ENCODE results near the gene NT5DC4.

NT5DC4 gene

DNA sequence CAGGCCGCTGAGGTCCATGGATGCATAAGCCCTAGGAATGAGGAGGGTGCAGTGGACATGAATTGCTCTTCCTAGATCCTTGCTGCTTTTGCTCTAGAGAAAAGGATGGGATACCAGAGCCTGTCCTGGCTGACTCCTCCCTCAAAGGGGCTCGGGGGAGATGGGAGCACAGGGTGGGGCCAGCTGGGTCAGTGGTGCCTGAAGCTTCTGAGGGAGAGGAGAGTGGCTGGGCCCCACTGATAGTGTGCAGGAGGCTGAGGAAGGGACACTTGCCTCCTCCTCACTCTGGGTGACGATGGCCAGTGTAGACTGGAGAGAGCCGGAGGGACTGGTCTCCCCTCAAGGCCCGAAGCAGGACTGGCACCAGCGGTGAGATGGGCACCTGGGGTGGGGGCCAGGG lies at the start of gene NT5DC4:
TSS of gene NT5DC4 (plus strand) at position 236 of the 400 bp plus-strand sequence. CDS start at position 296, 60 bp downstream.
- Mint-ChIP-seq H3K9me3 (no peaks in the 10 kb centered on the region), H3K4me1 (no peaks in the 10 kb centered on the region), H3K27ac (ENCODE audit: low read depth) (no peak within 1 kb of the TSS), H3K4me3 (no peak within 1 kb of the TSS), H3K36me3 (ENCODE audit: insufficient read depth) (no peaks in the 10 kb centered on the region), H3K27me3 (no peaks in the 10 kb centered on the region)
- DNase-seq (ENCODE audit: low spot score in 2 of 2) (no peak), ATAC-seq (replicated peaks; ENCODE audit: extremely low read depth, poor library complexity, severe bottlenecking) (no peak)

DNA sequence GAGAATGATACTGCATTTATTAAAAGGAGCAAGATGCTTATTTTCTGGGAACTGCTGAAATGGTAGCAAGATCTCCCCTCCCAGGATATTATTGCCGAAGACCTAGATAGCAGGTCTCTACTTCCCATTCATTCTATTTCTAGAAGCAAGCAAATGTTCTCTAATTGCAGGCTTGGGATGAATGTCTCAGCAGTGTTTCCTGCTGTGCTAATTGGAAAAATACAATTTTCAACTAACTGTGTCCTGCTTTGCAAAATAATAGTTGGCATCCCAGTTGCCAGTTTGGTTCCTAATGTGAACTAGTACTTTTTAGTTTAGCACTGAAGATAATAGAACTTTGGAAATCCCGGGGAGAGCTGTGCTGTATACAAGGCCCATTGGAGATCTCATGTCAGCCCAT lies 49.0 kb upstream of the NT5DC4 start:
- H3K27me3 Mint-ChIP-seq = no peaks in the 10 kb centered on the region
- H3K4me1 Mint-ChIP-seq = no peaks in the 10 kb centered on the region
- no peaks in the 10 kb centered on the region for H3K9me3 Mint-ChIP-seq
- no peak overlapping the region for H3K27ac Mint-ChIP-seq (ENCODE audit: low read depth)
- no peak overlapping the region for H3K4me3 Mint-ChIP-seq
- DNase-seq (ENCODE audit: low spot score in 2 of 2) (no peak), ATAC-seq (replicated peaks; ENCODE audit: extremely low read depth, poor library complexity, severe bottlenecking) (no peak)
- peaks cover 7% of the 10 kb centered on the region for H3K36me3 Mint-ChIP-seq (ENCODE audit: insufficient read depth)

DNA sequence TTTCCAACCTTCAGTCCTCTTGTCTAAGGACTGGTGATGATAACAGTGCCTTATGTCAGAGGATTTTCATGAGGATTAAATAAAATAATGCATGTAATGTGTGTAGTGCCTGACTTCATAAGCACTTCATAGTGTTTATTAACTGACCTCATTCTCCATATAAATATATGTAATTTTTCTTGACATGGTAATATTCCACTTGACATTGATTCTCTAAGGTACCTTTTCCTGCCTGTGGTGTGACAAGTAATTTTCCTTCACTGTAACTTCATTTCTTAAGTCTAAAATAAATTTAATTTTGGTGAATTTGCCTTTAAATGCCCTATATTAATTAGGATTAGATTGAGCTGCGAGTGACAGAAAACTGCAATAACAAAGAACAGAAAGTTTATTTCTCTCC lies 47.8 kb upstream of the NT5DC4 start:
- Mint-ChIP-seq H3K27me3 (no peaks in the 10 kb centered on the region), H3K9me3 (no peaks in the 10 kb centered on the region), H3K27ac (ENCODE audit: low read depth) (no peak overlapping the region), H3K36me3 (ENCODE audit: insufficient read depth) (peaks cover 3% of the 10 kb centered on the region), H3K4me1 (no peaks in the 10 kb centered on the region), H3K4me3 (no peak overlapping the region)
- DNase-seq (ENCODE audit: low spot score in 2 of 2) (no peak), ATAC-seq (replicated peaks; ENCODE audit: extremely low read depth, poor library complexity, severe bottlenecking) (no peak)

DNA sequence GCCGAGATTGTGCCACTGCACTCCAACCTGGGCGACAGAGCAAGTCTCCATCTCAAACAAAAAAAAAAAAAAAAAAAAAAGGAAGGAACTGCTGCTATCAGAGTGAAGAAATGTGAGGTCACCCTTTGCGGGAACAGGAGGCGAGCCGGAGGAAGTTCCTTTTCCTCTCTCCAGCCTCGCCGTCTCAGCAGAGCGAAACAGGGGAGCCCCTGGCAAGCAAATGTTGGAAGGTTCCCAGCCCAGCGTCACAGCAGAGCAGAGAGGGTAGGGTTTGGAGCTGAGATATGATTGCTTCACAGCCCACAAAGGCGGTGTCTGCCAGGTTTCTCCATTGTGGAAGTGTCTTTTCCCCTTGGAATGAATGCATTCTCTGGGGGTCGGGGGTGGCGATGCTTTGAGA lies 46.6 kb upstream of the NT5DC4 start:
- Mint-ChIP-seq H3K27me3 (no peaks in the 10 kb centered on the region), H3K27ac (ENCODE audit: low read depth) (no peak overlapping the region), H3K4me1 (no peaks in the 10 kb centered on the region), H3K36me3 (ENCODE audit: insufficient read depth) (peaks cover 3% of the 10 kb centered on the region), H3K4me3 (no peak overlapping the region), H3K9me3 (no peaks in the 10 kb centered on the region)
- DNase-seq (ENCODE audit: low spot score in 2 of 2) (no peak), ATAC-seq (replicated peaks; ENCODE audit: extremely low read depth, poor library complexity, severe bottlenecking) (no peak)

DNA sequence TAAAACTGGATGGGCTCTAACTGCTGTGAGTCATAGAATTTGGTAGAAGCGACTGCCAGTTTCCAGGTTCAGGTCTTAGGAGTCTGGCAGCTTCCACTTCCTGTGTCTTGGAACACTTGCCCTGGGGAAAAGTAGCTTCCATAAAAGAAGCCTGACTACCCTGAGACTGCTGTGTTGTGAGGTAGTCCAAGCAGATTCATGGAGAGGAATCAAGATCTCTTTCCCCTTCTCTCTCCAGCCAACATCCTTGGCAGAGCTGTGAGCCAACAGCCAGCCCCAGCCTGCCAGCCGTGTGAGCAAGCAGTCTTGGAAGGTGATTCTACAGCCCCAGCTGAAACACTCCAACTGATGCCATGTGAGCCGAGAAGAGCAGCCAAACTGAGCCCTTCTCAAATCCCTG lies 41.3 kb upstream of the NT5DC4 start:
- Mint-ChIP-seq H3K4me1 (peaks cover 8% of the 10 kb centered on the region), H3K9me3 (no peaks in the 10 kb centered on the region), H3K4me3 (no peak overlapping the region), H3K36me3 (ENCODE audit: insufficient read depth) (no peaks in the 10 kb centered on the region), H3K27me3 (no peaks in the 10 kb centered on the region), H3K27ac (ENCODE audit: low read depth) (no peak overlapping the region)
- DNase-seq (ENCODE audit: low spot score in 2 of 2) (no peak), ATAC-seq (replicated peaks; ENCODE audit: extremely low read depth, poor library complexity, severe bottlenecking) (no peak)

DNA sequence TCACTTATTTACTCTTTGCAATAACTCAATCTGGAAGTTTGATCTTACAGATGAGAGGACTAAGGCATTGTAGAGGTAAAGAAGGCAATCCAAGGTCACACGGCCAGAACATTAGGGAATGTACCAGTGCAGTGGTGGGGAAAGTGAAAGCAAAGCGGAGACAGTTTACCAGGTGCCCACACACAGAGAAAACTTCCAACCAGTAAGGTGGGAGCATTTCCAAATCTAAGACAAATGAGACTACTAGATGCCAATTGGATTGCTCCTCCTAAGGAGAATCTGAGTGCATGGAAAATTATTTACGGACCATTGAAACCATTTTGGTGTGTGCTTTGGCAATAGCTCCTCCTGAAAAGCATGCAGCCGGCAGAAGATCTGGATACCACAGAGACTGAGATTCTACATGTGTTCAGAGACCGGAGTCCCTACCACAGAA lies 40.1 kb upstream of the NT5DC4 start:
- H3K4me1 Mint-ChIP-seq = peaks cover 15% of the 10 kb centered on the region
- no peaks in the 10 kb centered on the region for H3K36me3 Mint-ChIP-seq (ENCODE audit: insufficient read depth)
- DNase-seq (ENCODE audit: low spot score in 2 of 2) (no peak), ATAC-seq (replicated peaks; ENCODE audit: extremely low read depth, poor library complexity, severe bottlenecking) (no peak)
- no peaks in the 10 kb centered on the region for H3K27me3 Mint-ChIP-seq
- H3K9me3 Mint-ChIP-seq = no peaks in the 10 kb centered on the region
- H3K27ac Mint-ChIP-seq (ENCODE audit: low read depth) = peak overlapping the region; percentile 44
- no peak overlapping the region for H3K4me3 Mint-ChIP-seq

DNA sequence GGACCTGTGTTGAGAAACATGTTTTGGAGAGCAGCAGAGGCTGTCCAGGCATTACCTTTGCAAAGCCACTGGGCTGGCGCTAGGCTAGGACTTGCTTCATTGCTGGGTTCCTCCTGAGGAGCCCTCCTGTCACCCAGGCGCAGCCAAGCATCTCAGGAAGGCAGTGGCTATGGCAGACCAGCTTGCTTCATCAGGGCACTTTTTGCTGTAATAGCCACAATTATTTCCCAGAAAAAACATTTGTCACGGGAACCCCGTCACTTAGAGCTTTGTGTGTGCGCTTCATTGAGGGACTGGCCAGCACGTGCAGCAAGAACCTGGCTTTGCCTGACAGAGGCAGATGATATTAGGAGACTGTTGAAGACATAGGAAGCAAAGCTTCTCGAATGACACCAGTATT lies 38.7 kb upstream of the NT5DC4 start:
- Mint-ChIP-seq H3K36me3 (ENCODE audit: insufficient read depth) (no peaks in the 10 kb centered on the region), H3K27me3 (no peaks in the 10 kb centered on the region), H3K27ac (ENCODE audit: low read depth) (no peak overlapping the region), H3K4me1 (peaks cover 15% of the 10 kb centered on the region), H3K4me3 (no peak overlapping the region), H3K9me3 (no peaks in the 10 kb centered on the region)
- DNase-seq (ENCODE audit: low spot score in 2 of 2) (no peak), ATAC-seq (replicated peaks; ENCODE audit: extremely low read depth, poor library complexity, severe bottlenecking) (no peak)

DNA sequence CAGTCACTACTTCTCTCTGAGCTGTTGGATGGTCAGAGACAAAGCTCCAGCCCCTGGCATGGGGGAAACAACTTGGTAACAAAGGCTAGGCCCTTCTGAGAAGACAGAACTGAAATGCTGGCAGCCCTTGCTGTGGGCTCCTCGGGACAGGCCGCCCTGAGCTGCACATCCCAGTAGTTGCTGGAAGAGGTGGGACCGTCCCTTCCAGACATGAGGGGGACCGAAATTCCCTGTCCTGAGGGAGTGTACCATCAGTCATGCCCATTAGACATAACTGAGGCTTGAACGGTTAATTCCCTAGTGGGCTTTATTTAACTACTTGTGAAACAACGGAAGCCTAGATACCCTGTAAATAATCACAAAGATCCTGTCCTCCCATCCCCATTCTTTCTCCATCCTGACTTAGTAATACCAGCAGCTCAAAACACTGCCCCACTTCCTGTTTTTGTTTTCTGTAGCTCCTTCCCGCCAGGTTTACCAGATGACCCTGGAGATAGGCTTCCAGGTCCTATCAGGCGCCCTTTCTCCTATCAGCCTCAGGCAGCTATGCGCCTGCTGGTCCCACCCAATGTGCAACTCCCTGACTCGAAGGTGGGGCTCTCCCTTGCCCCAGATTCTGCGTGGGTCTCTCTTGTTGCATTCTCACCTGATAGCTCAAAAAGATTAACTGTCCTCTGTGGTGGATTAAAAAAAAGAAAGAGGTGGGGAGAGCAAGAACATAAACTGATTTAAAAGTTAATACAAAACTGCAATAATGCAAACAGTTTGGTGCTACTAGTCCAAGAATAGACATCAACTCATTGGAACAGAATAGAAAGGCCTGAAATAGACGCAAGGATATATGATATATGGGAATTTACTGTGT lies 37.0 kb upstream of the NT5DC4 start:
- Mint-ChIP-seq H3K4me1 (peaks cover 15% of the 10 kb centered on the region), H3K4me3 (no peak overlapping the region)

DNA sequence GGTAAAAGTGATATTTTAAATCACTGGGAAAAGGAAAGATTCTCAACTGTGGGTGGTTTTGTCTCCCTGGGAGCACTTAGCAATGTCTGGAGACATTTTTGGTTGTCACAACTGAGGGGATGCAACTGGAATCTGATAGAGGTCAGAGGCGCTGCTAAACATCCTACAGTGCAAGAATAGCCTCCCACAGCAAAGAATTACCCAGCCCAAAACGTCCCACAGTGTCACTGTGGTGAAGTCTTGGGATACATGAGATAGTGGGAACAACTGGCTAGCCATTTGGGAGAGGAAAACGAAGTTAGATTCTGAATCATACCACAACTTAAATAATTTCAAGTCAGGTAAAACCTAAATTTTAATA lies 36.4 kb upstream of the NT5DC4 start:
- Mint-ChIP-seq H3K9me3 (no peaks in the 10 kb centered on the region), H3K36me3 (ENCODE audit: insufficient read depth) (no peaks in the 10 kb centered on the region), H3K27me3 (no peaks in the 10 kb centered on the region), H3K4me1 (peaks cover 15% of the 10 kb centered on the region), H3K27ac (ENCODE audit: low read depth) (no peak overlapping the region), H3K4me3 (no peak overlapping the region)
- DNase-seq (ENCODE audit: low spot score in 2 of 2) = no peak
- ATAC-seq (replicated peaks; ENCODE audit: extremely low read depth, poor library complexity, severe bottlenecking) = no peak

More for the DNA sequence above, 37.0 kb upstream of the NT5DC4 start:
- Mint-ChIP-seq H3K36me3 (ENCODE audit: insufficient read depth) (no peaks in the 10 kb centered on the region), H3K27ac (ENCODE audit: low read depth) (peak overlapping the region; percentile 44), H3K9me3 (no peaks in the 10 kb centered on the region), H3K27me3 (no peaks in the 10 kb centered on the region)
- DNase-seq (ENCODE audit: low spot score in 2 of 2) (no peak), ATAC-seq (replicated peaks; ENCODE audit: extremely low read depth, poor library complexity, severe bottlenecking) (no peak)

DNA sequence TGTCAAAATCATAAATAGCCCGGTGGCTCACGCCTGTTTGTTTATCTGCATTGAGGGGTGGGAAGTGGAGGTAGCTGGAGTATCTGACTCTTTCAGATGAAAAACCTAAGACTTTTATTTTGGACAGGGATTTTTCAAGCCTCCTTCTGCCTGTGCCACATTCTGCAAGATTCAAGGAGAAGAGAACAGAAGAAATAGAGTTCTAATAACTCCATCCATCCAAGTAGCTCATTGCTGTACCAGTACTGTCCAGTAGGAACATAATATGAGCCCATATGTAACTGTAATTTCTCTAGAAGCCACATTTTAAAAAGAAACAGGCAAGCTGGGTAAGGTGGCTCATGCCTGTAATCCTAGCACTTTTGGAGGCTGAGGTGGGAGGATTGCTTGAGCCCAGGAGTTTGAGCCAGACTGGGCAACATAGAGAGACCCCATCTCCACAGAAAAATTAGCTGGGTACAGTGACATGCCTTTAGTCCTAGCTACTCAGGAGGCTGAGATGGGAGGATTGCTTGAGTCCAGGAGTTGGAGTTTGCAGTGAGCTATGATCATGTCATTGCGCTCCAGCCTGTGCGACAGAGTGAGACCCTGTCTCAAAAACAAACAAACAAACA lies 35.4 kb upstream of the NT5DC4 start:
- no peaks in the 10 kb centered on the region for H3K27me3 Mint-ChIP-seq
- DNase-seq (ENCODE audit: low spot score in 2 of 2) (no peak), ATAC-seq (replicated peaks; ENCODE audit: extremely low read depth, poor library complexity, severe bottlenecking) (no peak)
- H3K27ac Mint-ChIP-seq (ENCODE audit: low read depth) = no peak overlapping the region
- no peaks in the 10 kb centered on the region for H3K36me3 Mint-ChIP-seq (ENCODE audit: insufficient read depth)
- no peak overlapping the region for H3K4me3 Mint-ChIP-seq
- H3K9me3 Mint-ChIP-seq = no peaks in the 10 kb centered on the region
- H3K4me1 Mint-ChIP-seq = peaks cover 15% of the 10 kb centered on the region

DNA sequence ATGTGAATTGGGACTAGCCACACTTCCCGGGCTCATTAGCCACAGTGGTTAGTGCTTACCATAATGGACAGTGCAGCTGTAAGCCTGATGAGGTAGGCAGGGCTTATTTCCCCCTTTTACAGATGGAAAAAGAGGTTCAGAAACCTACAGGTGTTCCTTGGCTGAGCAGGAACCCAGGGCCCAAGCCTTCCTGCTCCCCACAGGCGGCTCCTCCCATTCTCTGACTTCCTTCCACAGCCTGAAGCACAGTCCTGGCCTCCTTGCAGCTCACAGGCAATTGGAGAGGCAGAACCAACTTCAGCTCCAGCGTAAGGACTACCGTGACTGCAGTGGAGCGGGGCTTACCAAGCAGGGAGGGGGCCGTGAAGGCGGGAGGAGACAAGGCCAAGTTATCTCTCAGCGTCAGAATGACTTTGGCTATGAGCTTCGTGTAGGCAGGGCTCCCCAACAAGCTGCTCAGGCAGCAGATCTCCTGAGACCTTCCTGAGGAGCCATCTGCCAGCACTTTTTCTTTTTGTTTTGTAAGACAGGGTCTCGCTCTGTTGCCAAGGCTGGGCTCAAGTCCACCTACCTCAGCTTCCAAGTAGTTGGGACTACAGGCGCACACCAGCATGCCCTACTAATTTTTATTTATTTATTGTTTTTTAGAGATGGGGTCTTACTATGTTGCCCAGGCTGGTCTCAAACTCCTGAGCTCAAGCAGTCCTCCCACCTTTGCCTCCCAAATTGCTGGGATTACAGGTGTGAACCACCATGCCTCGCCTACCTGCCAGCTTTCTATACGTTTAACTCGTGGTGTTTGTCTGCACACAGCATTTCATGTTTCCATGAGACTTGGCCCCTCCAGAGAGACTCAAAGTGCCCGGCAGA lies 34.2 kb upstream of the NT5DC4 start:
- Mint-ChIP-seq H3K9me3 (no peaks in the 10 kb centered on the region), H3K27me3 (no peaks in the 10 kb centered on the region), H3K4me1 (peaks cover 25% of the 10 kb centered on the region), H3K27ac (ENCODE audit: low read depth) (no peak overlapping the region), H3K36me3 (ENCODE audit: insufficient read depth) (no peaks in the 10 kb centered on the region), H3K4me3 (no peak overlapping the region)
- no peak for ATAC-seq (replicated peaks; ENCODE audit: extremely low read depth, poor library complexity, severe bottlenecking)
- no peak for DNase-seq (ENCODE audit: low spot score in 2 of 2)

DNA sequence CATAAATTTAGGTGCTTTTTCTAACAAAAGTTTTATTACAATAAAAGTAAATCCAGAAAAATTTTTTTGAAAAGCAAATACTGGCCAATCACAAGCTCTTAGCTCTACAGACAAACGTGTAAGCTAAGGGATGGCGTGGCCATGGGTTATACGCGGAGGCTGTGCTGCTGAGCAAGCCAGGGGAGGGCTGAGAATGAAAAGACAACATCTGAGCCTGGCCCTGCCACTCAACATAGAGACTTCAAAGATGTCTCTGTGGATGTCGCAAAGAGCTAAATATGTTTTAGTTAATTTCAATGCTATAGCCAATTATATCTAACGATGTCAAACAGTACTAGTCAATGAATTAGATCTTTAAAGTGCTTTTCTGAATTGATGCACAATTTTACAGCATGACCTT lies 33.3 kb upstream of the NT5DC4 start:
- H3K36me3 Mint-ChIP-seq (ENCODE audit: insufficient read depth) = peaks cover 2% of the 10 kb centered on the region
- no peak for DNase-seq (ENCODE audit: low spot score in 2 of 2)
- H3K27ac Mint-ChIP-seq (ENCODE audit: low read depth) = no peak overlapping the region
- H3K4me1 Mint-ChIP-seq = peaks cover 34% of the 10 kb centered on the region
- no peak for ATAC-seq (replicated peaks; ENCODE audit: extremely low read depth, poor library complexity, severe bottlenecking)
- no peak overlapping the region for H3K4me3 Mint-ChIP-seq
- H3K9me3 Mint-ChIP-seq = no peaks in the 10 kb centered on the region
- H3K27me3 Mint-ChIP-seq = no peaks in the 10 kb centered on the region
